Glutamatergic neuron (in vitro differentiated cells): ENCODE data around the gene ANGEL1. TPM values are rescaled to one million over a fixed set of nuclear protein-coding genes. Genes with fewer than 3 reads are reported as not detected.

ENCODE experiments used
- DNase-seq: peaks from one replicate; pipeline ENCODE4 v3.0.0; 2022
- H3K27ac Mint-ChIP-seq: one replicate; pipeline ENCODE4 v1.8.0; 2020; ENCODE audit warnings: mild to moderate bottlenecking, mixed read lengths, inconsistent platforms; ENCODE audit not compliant: unreplicated experiment
- H3K27me3 Mint-ChIP-seq: one replicate; pipeline ENCODE4 v1.8.0; 2020; ENCODE audit warnings: mild to moderate bottlenecking, moderate library complexity, mixed read lengths, inconsistent platforms; ENCODE audit not compliant: unreplicated experiment
- H3K36me3 Mint-ChIP-seq: one replicate; pipeline ENCODE4 v1.8.0; 2020; ENCODE audit warnings: mild to moderate bottlenecking, mixed read lengths, inconsistent platforms; ENCODE audit not compliant: unreplicated experiment
- H3K4me1 Mint-ChIP-seq: one replicate; pipeline ENCODE4 v1.8.0; 2020; ENCODE audit warnings: mild to moderate bottlenecking, low read depth, mixed read lengths, inconsistent platforms; ENCODE audit not compliant: unreplicated experiment
- H3K4me3 Mint-ChIP-seq: one replicate; pipeline ENCODE4 v1.8.0; 2020; ENCODE audit warnings: mild to moderate bottlenecking, mixed read lengths, inconsistent platforms; ENCODE audit not compliant: unreplicated experiment
- H3K9me3 Mint-ChIP-seq: one replicate; pipeline ENCODE4 v1.8.0; 2020; ENCODE audit warnings: mild to moderate bottlenecking, moderate library complexity, mixed read lengths, inconsistent platforms; ENCODE audit not compliant: unreplicated experiment
- CTCF ChIP-seq: fragments of 200-600 bp; sonication (generic); IDR thresholded peaks from one replicate; pipeline ENCODE4 v1.5.0; 2021; ENCODE audit not compliant: partially characterized antibody, unreplicated experiment
- total RNA-seq: library from RNA; stranded (reverse); fragmentation: NEBNext Ultra II Directional; extraction: Animal tissue kit (Norgen Biotek cat#: 25700); gene quantifications from one replicate; pipeline ENCODE4 v1.2.1, GENCODE V29; 2021; ENCODE audit not compliant: unreplicated experiment

The ANGEL1 gene
- total RNA-seq, 1 donor from 2014 or later = 13.6 TPM

GRCh38 chr14:76780875-76781647 lies 31.6 kb downstream of the ANGEL1 start:
- H3K9me3 Mint-ChIP-seq = peaks cover 9% of the 10 kb centered on the region
- no peak overlapping the region for H3K27ac Mint-ChIP-seq
- no peaks in the 10 kb centered on the region for H3K36me3 Mint-ChIP-seq
- H3K4me1 Mint-ChIP-seq = peaks cover 20% of the 10 kb centered on the region
- no peak for TF ChIP-seq CTCF
- no peak for DNase-seq
- peaks cover 10% of the 10 kb centered on the region for H3K27me3 Mint-ChIP-seq
- no peak overlapping the region for H3K4me3 Mint-ChIP-seq

- peak overlapping the region; percentile 15 for H3K27ac Mint-ChIP-seq
- DNase-seq = no peak
- H3K9me3 Mint-ChIP-seq = peaks cover 9% of the 10 kb centered on the region
- no peaks in the 10 kb centered on the region for H3K36me3 Mint-ChIP-seq
- H3K4me1 Mint-ChIP-seq = peaks cover 20% of the 10 kb centered on the region
- peaks cover 10% of the 10 kb centered on the region for H3K27me3 Mint-ChIP-seq
- no peak for TF ChIP-seq CTCF
- H3K4me3 Mint-ChIP-seq = no peak overlapping the region
Observed at GRCh38 chr14:76780360-76780759, 32.3 kb downstream of the ANGEL1 start.

GRCh38 chr14:76780058-76780345 lies 32.7 kb downstream of the ANGEL1 start:
- peaks cover 20% of the 10 kb centered on the region for H3K4me1 Mint-ChIP-seq
- no peak for TF ChIP-seq CTCF
- peaks cover 9% of the 10 kb centered on the region for H3K9me3 Mint-ChIP-seq
- peaks cover 12% of the 10 kb centered on the region for H3K27me3 Mint-ChIP-seq
- no peak for DNase-seq
- H3K27ac Mint-ChIP-seq = no peak overlapping the region
- no peaks in the 10 kb centered on the region for H3K36me3 Mint-ChIP-seq
- no peak overlapping the region for H3K4me3 Mint-ChIP-seq

GRCh38 chr14:76779221-76780057 lies 33.2 kb downstream of the ANGEL1 start:
- DNase-seq = no peak
- peaks cover 14% of the 10 kb centered on the region for H3K27me3 Mint-ChIP-seq
- H3K4me3 Mint-ChIP-seq = no peak overlapping the region
- peaks cover 9% of the 10 kb centered on the region for H3K9me3 Mint-ChIP-seq
- H3K4me1 Mint-ChIP-seq = peaks cover 18% of the 10 kb centered on the region
- H3K36me3 Mint-ChIP-seq = no peaks in the 10 kb centered on the region
- TF ChIP-seq CTCF = no peak
- H3K27ac Mint-ChIP-seq = no peak overlapping the region
